HG03135 (cell line): Measurements from ENCODE around the gene RBM44.

Source experiments
- ATAC-seq: cut with Tn5 transposase; IDR thresholded peaks from one replicate; pipeline ENCODE4 v1.9.1; 2021; ENCODE audit warnings: mild to moderate bottlenecking, moderate library complexity; ENCODE audit not compliant: unreplicated experiment

RBM44 gene

DNA sequence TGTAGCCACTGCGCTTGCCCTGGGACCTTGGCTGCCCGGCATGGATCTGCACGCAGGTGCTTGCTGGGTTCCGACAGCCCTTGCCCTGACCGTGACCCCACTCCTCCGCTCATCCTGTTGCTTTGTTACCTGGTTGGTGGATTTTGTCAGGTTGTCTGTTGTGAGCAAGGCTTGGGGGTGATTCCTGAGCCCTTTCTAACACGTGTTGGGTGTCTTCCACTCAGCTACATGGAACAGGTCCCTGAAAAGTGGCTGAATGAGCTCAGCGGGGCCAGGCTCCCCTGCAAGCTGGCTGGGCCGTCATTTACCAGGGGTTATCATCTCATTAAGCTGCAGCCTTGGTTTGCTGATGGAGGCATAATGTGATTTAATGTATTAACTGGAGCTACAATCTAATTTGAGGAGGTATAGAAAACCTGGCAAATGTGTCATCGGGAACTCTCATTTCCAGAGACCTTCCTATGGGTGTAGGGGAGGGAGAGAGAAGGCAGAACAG, 85.4 kb downstream of the RBM44 start:
- ATAC-seq, result no peak

- ATAC-seq, result no peak
These were observed 86.1 kb downstream of the RBM44 start for GRCh38 chr2:237884681-237885080.

DNA sequence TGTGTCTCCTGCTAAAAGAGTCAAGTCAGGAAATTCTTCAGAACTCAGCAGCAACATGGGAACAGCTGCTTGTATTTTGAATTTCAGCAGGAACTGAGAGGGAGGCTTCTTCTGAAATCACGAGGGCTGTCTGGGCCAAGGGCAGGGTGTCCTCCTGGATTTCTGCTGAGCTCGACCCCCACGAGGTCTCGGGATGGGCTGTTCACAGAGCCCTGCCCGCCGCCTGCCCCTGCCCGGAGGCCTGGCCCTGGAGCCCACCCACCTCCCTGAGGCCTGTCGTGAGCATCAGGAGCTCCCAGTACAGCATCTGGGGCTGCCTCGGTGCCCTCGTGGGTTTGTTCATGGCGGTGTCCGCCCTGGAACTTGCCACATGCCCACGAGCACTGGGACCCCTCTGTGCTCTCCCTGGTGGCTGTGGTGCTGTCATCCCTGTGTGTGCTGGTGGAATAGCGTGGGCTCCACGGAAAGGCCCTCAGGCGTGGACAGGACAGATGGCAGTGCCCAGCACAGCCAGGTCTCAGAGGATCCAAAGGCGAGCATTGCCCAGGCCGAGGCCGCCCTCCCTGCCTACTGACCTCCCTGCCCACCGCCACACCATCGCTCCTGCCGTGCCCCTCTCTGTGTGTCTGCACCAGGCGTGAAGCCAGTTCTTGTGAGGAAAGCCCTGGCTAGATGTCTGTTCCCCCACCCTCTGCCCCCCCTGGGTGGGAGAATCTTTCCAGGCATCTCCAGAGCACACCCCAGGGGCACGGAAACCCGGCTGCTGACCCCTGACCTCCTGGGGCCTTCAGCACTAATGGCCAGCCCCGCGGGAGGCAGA, 86.7 kb downstream of the RBM44 start:
- no peak for ATAC-seq

GRCh38 chr2:237885931-237886684, 87.5 kb downstream of the RBM44 start:
- no peak for ATAC-seq

DNA sequence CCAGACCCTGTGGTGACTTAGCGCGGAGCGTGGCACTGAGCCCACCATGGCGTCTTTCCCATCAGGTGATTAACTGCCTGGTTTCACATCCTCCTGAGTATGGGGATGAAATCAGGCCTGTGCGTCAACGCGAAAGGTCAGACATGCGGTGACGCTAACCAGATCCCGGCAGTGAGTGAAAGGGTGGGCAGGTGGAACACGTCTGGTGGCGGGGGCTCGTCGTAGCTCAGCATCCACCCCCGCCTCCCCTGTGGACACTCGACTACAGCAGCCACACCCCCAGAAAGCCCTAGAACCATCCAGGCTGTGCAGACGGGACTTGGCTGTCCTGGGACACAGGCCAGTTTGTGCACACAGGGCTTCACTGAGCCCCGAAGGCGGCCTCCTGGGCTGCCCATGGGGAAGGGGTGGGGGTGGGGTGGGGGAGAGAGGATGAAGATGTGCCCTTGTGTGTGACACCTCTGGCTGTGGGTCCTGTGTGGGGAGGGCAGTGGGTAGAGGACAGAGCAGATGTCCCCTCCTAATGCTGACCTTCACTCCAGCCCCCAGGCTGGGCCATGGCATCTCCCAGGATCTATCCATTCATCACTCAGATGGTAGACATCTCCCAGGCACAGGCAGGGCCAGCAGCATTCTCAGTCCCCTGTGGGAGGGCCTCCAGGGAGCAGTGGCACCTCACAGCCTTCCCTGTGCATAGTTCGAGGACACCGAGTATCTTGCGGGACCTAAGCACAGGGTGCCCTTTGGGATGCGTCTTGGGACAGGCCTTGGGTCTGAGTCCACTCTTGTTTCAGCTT, 88.3 kb downstream of the RBM44 start:
- no peak for ATAC-seq

GRCh38 chr2:237888389-237888788, 89.8 kb downstream of the RBM44 start:
- ATAC-seq, result no peak

DNA sequence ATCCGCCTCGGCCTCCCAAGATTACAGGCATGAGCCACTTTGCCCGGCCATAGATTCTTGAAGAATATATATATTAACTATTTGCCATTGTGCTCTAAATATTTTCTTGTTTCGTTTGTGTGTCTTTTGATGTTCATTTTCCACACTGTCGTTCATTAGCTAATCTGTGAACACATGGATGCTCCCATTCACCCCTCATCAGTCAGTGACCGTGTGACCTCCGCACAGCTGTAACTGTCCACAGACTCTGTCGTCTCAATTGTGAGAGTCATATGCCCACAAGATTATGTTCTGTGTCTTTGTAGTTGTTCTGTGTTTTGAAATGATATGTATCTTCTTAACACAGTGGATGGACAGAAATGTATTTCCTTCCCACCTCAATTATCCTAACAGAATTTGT, 90.4 kb downstream of the RBM44 start:
- ATAC-seq, result no peak

- ATAC-seq, result no peak
These were observed 91.2 kb downstream of the RBM44 start for GRCh38 chr2:237889811-237890210.
